ENCODE data around the gene OLFML1. TPM values are rescaled to one million over a fixed set of nuclear protein-coding genes. Genes with fewer than 3 reads are reported as not detected.

OLFML1 gene
- total and polyA plus RNA-seq, 2 donors (not counting 3 experiments of a cell fraction or from before 2014, with no cell fraction given): not detected

GRCh38 chr11:7520981-7521487 lies 35.7 kb downstream of the OLFML1 start:
- ChIA-PET POLR2A (no interaction called here), CTCF (interaction anchor here (0.9 to 2.4 kb wide), 6 partner anchors 8 to 144 kb away, joined by 3 to 7 read pairs (median 4); partner anchors contain the start of gene PPFIBP2)
- no TSS peak for BruUV-seq (replicated peaks)

More at GRCh38 chr11:7520981-7521487, 35.7 kb downstream of the OLFML1 start:
- Histone ChIP-seq H3K9ac (replicated peaks; ENCODE audit: extremely low read depth, insufficient read depth, low read length) (no peak overlapping the region), H3K9me1 (replicated peaks; ENCODE audit: control insufficient read depth, extremely low read depth, insufficient read depth, low read length) (no peaks in the 10 kb centered on the region), H3K36me3 (ENCODE audit: control insufficient read depth in 2 of 2, extremely low read depth in 1 of 2, insufficient read depth in 2 of 2, low read length in 2 of 2) (no peaks in the 10 kb centered on the region), H3K4me1 (ENCODE audit: control insufficient read depth, extremely low read depth, insufficient read depth, low read length) (no peaks in the 10 kb centered on the region), H4K20me1 (replicated peaks; ENCODE audit: control insufficient read depth, extremely low read depth, insufficient read depth, low read length) (no peaks in the 10 kb centered on the region), H3K9me3 (replicated peaks; ENCODE audit: control insufficient read depth, insufficient read depth, low read length) (no peaks in the 10 kb centered on the region), H3K79me2 (ENCODE audit: control insufficient read depth, insufficient read depth, low read length) (no peaks in the 10 kb centered on the region), H3K27ac (ENCODE audit: insufficient read depth, low read depth, low read length) (no peak overlapping the region), H3K27me3 (ENCODE audit: control insufficient read depth in 2 of 2, insufficient read depth in 2 of 2, low read length in 2 of 2) (peaks cover 0 to 6% of the 10 kb centered on the region in 2 experiments), H3K4me3 (replicated peaks in 1 of 3; ENCODE audit: insufficient read depth in 1 of 3, low read depth in 1 of 3, low read length in 3 of 3) (no peak overlapping the region), H3K4me2 (ENCODE audit: insufficient read depth, low read length) (no peak overlapping the region), H2AFZ (ENCODE audit: low read depth, low read length) (no peak overlapping the region)
- TF ChIP-seq POLR2A (IDR thresholded peaks at IDR 0.05; ENCODE audit: low read depth, low read length) (no peak), GATA2 (IDR thresholded peaks at IDR 0.05; ENCODE audit: insufficient read depth, insufficient read length, low read depth, low read length) (no peak), FOS (IDR thresholded peaks at IDR 0.05; ENCODE audit: borderline replicate concordance, insufficient read depth, low read length) (no peak), EZH2 (IDR thresholded peaks at IDR 0.05; ENCODE audit: borderline replicate concordance, low read depth, low read length, severe bottlenecking) (no peak), MYC (IDR thresholded peaks at IDR 0.05; ENCODE audit: low read depth, low read length) (no peak), JUN (IDR thresholded peaks at IDR 0.05; ENCODE audit: borderline replicate concordance, insufficient read depth, insufficient read length, low read depth) (no peak), POLR2AphosphoS5 (IDR thresholded peaks at IDR 0.05; ENCODE audit: insufficient read depth, low read depth, low read length) (no peak)
- TF ChIP-seq, protein P1, sequence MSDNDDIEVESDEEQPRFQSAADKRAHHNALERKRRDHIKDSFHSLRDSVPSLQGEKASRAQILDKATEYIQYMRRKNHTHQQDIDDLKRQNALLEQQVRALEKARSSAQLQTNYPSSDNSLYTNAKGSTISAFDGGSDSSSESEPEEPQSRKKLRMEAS (IDR thresholded peaks at IDR 0.05; ENCODE audit: insufficient read depth, insufficient read length): no peak
- TF ChIP-seq, protein P2, sequence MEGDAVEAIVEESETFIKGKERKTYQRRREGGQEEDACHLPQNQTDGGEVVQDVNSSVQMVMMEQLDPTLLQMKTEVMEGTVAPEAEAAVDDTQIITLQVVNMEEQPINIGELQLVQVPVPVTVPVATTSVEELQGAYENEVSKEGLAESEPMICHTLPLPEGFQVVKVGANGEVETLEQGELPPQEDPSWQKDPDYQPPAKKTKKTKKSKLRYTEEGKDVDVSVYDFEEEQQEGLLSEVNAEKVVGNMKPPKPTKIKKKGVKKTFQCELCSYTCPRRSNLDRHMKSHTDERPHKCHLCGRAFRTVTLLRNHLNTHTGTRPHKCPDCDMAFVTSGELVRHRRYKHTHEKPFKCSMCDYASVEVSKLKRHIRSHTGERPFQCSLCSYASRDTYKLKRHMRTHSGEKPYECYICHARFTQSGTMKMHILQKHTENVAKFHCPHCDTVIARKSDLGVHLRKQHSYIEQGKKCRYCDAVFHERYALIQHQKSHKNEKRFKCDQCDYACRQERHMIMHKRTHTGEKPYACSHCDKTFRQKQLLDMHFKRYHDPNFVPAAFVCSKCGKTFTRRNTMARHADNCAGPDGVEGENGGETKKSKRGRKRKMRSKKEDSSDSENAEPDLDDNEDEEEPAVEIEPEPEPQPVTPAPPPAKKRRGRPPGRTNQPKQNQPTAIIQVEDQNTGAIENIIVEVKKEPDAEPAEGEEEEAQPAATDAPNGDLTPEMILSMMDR (IDR thresholded peaks at IDR 0.05; ENCODE audit: extremely low read depth in 1 of 2, insufficient read depth in 1 of 2, low read depth in 1 of 2, low read length in 2 of 2): no peak
- FAIRE-seq (no peak), DNase-seq (ENCODE audit: low read depth, low spot score) (no peak)
- intact Hi-C loops (cut with micrococcal nuclease): no loop called here
- dilution Hi-C loops (cut with MboI; ENCODE audit: extremely low pct_ligation_motif_present, low sequenced_read_pairs): no loop called here
